ENCODE measurements around the gene LITAF.

GRCh38 chr16:11551842-11552241 is 34.9 kb downstream of the LITAF start:
- TF ChIP-seq POLR2A (IDR thresholded peaks at IDR 0.05) = no peak
- no peak for TF ChIP-seq EP300 (IDR thresholded peaks at IDR 0.05)
- TF ChIP-seq CTCF (IDR thresholded peaks at IDR 0.05) = no peak
- TF ChIP-seq POLR2AphosphoS5 (IDR thresholded peaks at IDR 0.05) = no peak

Data from gastroesophageal sphincter (tissue), 3 donors.